IPS-18a (cell line): ENCODE measurements around the gene ATP6V0C.

Experiments
- H3K27ac ChIP-seq: one replicate; pipeline ENCODE4 v1.5.1; 2013; ENCODE audit warnings: low read length
- H3K27me3 ChIP-seq: one replicate; pipeline ENCODE4 v1.6.1; 2013; ENCODE audit warnings: mild to moderate bottlenecking, low read length; ENCODE audit not compliant: control insufficient read depth, insufficient read depth
- H3K36me3 ChIP-seq: one replicate; pipeline ENCODE4 v1.6.1; 2013; ENCODE audit warnings: low read depth, low read length; ENCODE audit not compliant: control insufficient read depth
- H3K4me1 ChIP-seq: one replicate; pipeline ENCODE4 v1.6.1; 2013; ENCODE audit warnings: low read depth, low read length; ENCODE audit not compliant: control insufficient read depth
- H3K4me3 ChIP-seq: one replicate; pipeline ENCODE4 v1.5.1; 2013; ENCODE audit warnings: low read length
- H3K9ac ChIP-seq: one replicate; pipeline ENCODE4 v1.6.1; 2013; ENCODE audit warnings: mild to moderate bottlenecking, low read length, moderate library complexity
- H3K9me3 ChIP-seq: one replicate; pipeline ENCODE4 v1.6.1; 2013; ENCODE audit warnings: low read depth, low read length; ENCODE audit not compliant: control insufficient read depth

Gene ATP6V0C

GRCh38 chr16:2486645-2487516, 26.9 kb upstream of the ATP6V0C start:
- Histone ChIP-seq H3K4me1 (no peaks in the 10 kb centered on the region), H3K27ac (no peak overlapping the region), H3K27me3 (no peaks in the 10 kb centered on the region), H3K9ac (no peak overlapping the region), H3K9me3 (no peaks in the 10 kb centered on the region), H3K4me3 (no peak overlapping the region), H3K36me3 (no peaks in the 10 kb centered on the region)

- H3K4me1 ChIP-seq = no peaks in the 10 kb centered on the region
- no peaks in the 10 kb centered on the region for H3K27me3 ChIP-seq
- H3K9me3 ChIP-seq = no peaks in the 10 kb centered on the region
- H3K27ac ChIP-seq = no peak overlapping the region
- no peak overlapping the region for H3K9ac ChIP-seq
- H3K4me3 ChIP-seq = no peak overlapping the region
- no peaks in the 10 kb centered on the region for H3K36me3 ChIP-seq
Observed at GRCh38 chr16:2487517-2487842, 26.3 kb upstream of the ATP6V0C start.

GRCh38 chr16:2487903-2488531, 25.7 kb upstream of the ATP6V0C start:
- H3K9me3 ChIP-seq = no peaks in the 10 kb centered on the region
- no peaks in the 10 kb centered on the region for H3K36me3 ChIP-seq
- H3K4me3 ChIP-seq = no peak overlapping the region
- no peaks in the 10 kb centered on the region for H3K27me3 ChIP-seq
- H3K27ac ChIP-seq = no peak overlapping the region
- no peaks in the 10 kb centered on the region for H3K4me1 ChIP-seq
- no peak overlapping the region for H3K9ac ChIP-seq

GRCh38 chr16:2489581-2489980, 24.2 kb upstream of the ATP6V0C start:
- no peaks in the 10 kb centered on the region for H3K27me3 ChIP-seq
- H3K4me3 ChIP-seq = no peak overlapping the region
- no peaks in the 10 kb centered on the region for H3K4me1 ChIP-seq
- no peaks in the 10 kb centered on the region for H3K36me3 ChIP-seq
- H3K9ac ChIP-seq = no peak overlapping the region
- no peaks in the 10 kb centered on the region for H3K9me3 ChIP-seq
- H3K27ac ChIP-seq = no peak overlapping the region

GRCh38 chr16:2490190-2491105, 23.3 kb upstream of the ATP6V0C start:
- Histone ChIP-seq H3K4me1 (no peaks in the 10 kb centered on the region), H3K36me3 (no peaks in the 10 kb centered on the region), H3K27me3 (no peaks in the 10 kb centered on the region), H3K27ac (no peak overlapping the region), H3K4me3 (no peak overlapping the region), H3K9me3 (no peaks in the 10 kb centered on the region), H3K9ac (no peak overlapping the region)

GRCh38 chr16:2492292-2492691, 21.5 kb upstream of the ATP6V0C start:
- Histone ChIP-seq H3K27ac (no peak overlapping the region), H3K9ac (no peak overlapping the region), H3K36me3 (peaks cover 3% of the 10 kb centered on the region), H3K4me1 (no peaks in the 10 kb centered on the region), H3K9me3 (no peaks in the 10 kb centered on the region), H3K4me3 (no peak overlapping the region), H3K27me3 (no peaks in the 10 kb centered on the region)

- H3K27me3 ChIP-seq = no peaks in the 10 kb centered on the region
- H3K4me1 ChIP-seq = no peaks in the 10 kb centered on the region
- H3K9me3 ChIP-seq = no peaks in the 10 kb centered on the region
- H3K9ac ChIP-seq = no peak overlapping the region
- H3K27ac ChIP-seq = no peak overlapping the region
- peaks cover 3% of the 10 kb centered on the region for H3K36me3 ChIP-seq
- H3K4me3 ChIP-seq = no peak overlapping the region
Observed at GRCh38 chr16:2493605-2494004, 20.1 kb upstream of the ATP6V0C start.

GRCh38 chr16:2494616-2495015, 19.1 kb upstream of the ATP6V0C start:
- no peaks in the 10 kb centered on the region for H3K9me3 ChIP-seq
- no peak overlapping the region for H3K27ac ChIP-seq
- no peaks in the 10 kb centered on the region for H3K4me1 ChIP-seq
- no peak overlapping the region for H3K4me3 ChIP-seq
- H3K36me3 ChIP-seq = peaks cover 3% of the 10 kb centered on the region
- H3K27me3 ChIP-seq = no peaks in the 10 kb centered on the region
- no peak overlapping the region for H3K9ac ChIP-seq

GRCh38 chr16:2495041-2495440, 18.7 kb upstream of the ATP6V0C start:
- Histone ChIP-seq H3K9me3 (no peaks in the 10 kb centered on the region), H3K9ac (no peak overlapping the region), H3K4me1 (no peaks in the 10 kb centered on the region), H3K36me3 (peaks cover 3% of the 10 kb centered on the region), H3K27ac (no peak overlapping the region), H3K4me3 (no peak overlapping the region), H3K27me3 (no peaks in the 10 kb centered on the region)

- Histone ChIP-seq H3K36me3 (peaks cover 3% of the 10 kb centered on the region), H3K4me3 (no peak overlapping the region), H3K27me3 (no peaks in the 10 kb centered on the region), H3K4me1 (no peaks in the 10 kb centered on the region), H3K27ac (no peak overlapping the region), H3K9me3 (no peaks in the 10 kb centered on the region), H3K9ac (no peak overlapping the region)
Observed at GRCh38 chr16:2496223-2497115, 17.3 kb upstream of the ATP6V0C start.
